Measurements from ENCODE around the gene CD4. TPM values are rescaled to one million over a fixed set of nuclear protein-coding genes. Genes with fewer than 3 reads are reported as not detected.

The CD4 gene
- total RNA-seq, 2 donors from 2014 or later = 22.3 to 25.0 TPM

- Histone ChIP-seq H3K9me3 (no peaks in the 10 kb centered on the region), H3K27me3 (replicated peaks; ENCODE audit: insufficient read depth) (no peaks in the 10 kb centered on the region), H3K27ac (peak overlapping the region; percentile 1 to 86), H3K36me3 (peaks cover 22% of the 10 kb centered on the region), H3K4me3 (peak overlapping the region; percentile 97), H3K4me1 (ENCODE audit: control insufficient read depth in 1 of 2, low read depth in 2 of 2) (peaks cover 20 to 47% of the 10 kb centered on the region in 2 donors)
- ATAC-seq (ENCODE audit: insufficient number of reproducible peaks, low FRiP score, low read depth) (no peak), DNase-seq (ENCODE audit: low spot score) (no peak)
- no peak for TF ChIP-seq CTCF (IDR thresholded peaks at IDR 0.05)
These were observed 20.3 kb upstream of the CD4 start for GRCh38 chr12:6768990-6769389.

- Histone ChIP-seq H3K27ac (no peak overlapping the region), H3K4me1 (ENCODE audit: control insufficient read depth in 1 of 2, low read depth in 2 of 2) (peaks cover 20 to 45% of the 10 kb centered on the region in 2 donors)
These were observed 19.7 kb upstream of the CD4 start for GRCh38 chr12:6769666-6770065.

GRCh38 chr12:6770094-6770493 is 19.2 kb upstream of the CD4 start:
- ATAC-seq (ENCODE audit: insufficient number of reproducible peaks, low FRiP score, low read depth) = no peak
- Histone ChIP-seq H3K4me3 (no peak overlapping the region), H3K9me3 (no peaks in the 10 kb centered on the region), H3K36me3 (peaks cover 22% of the 10 kb centered on the region), H3K27me3 (replicated peaks; ENCODE audit: insufficient read depth) (no peaks in the 10 kb centered on the region), H3K27ac (no peak overlapping the region), H3K4me1 (ENCODE audit: control insufficient read depth in 1 of 2, low read depth in 2 of 2) (peaks cover 18 to 41% of the 10 kb centered on the region in 2 donors)
- no peak for TF ChIP-seq CTCF (IDR thresholded peaks at IDR 0.05)
- no peak for DNase-seq (ENCODE audit: low spot score)

More at GRCh38 chr12:6769666-6770065, 19.7 kb upstream of the CD4 start:
- Histone ChIP-seq H3K27me3 (replicated peaks; ENCODE audit: insufficient read depth) (no peaks in the 10 kb centered on the region), H3K9me3 (no peaks in the 10 kb centered on the region), H3K36me3 (peaks cover 22% of the 10 kb centered on the region), H3K4me3 (no peak overlapping the region)
- ATAC-seq (ENCODE audit: insufficient number of reproducible peaks, low FRiP score, low read depth) (no peak), DNase-seq (ENCODE audit: low spot score) (no peak)
- TF ChIP-seq CTCF (IDR thresholded peaks at IDR 0.05) = no peak

GRCh38 chr12:6770600-6770999 is 18.7 kb upstream of the CD4 start:
- no peak overlapping the region for H3K27ac ChIP-seq

GRCh38 chr12:6771091-6771495 is 18.2 kb upstream of the CD4 start:
- no peak overlapping the region for H3K4me3 ChIP-seq
- peaks cover 22% of the 10 kb centered on the region for H3K36me3 ChIP-seq
- DNase-seq (ENCODE audit: low spot score) (no peak), ATAC-seq (ENCODE audit: insufficient number of reproducible peaks, low FRiP score, low read depth) (no peak)
- H3K9me3 ChIP-seq = no peaks in the 10 kb centered on the region
- TF ChIP-seq CTCF (IDR thresholded peaks at IDR 0.05) = no peak
- H3K27ac ChIP-seq = no peak overlapping the region
- no peaks in the 10 kb centered on the region for H3K27me3 ChIP-seq (replicated peaks; ENCODE audit: insufficient read depth)
- peaks cover 16 to 32% of the 10 kb centered on the region in 2 donors for H3K4me1 ChIP-seq (ENCODE audit: control insufficient read depth in 1 of 2, low read depth in 2 of 2)

More at GRCh38 chr12:6770600-6770999, 18.7 kb upstream of the CD4 start:
- H3K27me3 ChIP-seq (replicated peaks; ENCODE audit: insufficient read depth) = no peaks in the 10 kb centered on the region
- H3K4me3 ChIP-seq = no peak overlapping the region
- no peaks in the 10 kb centered on the region for H3K9me3 ChIP-seq
- TF ChIP-seq CTCF (IDR thresholded peaks at IDR 0.05) = no peak
- DNase-seq (ENCODE audit: low spot score) (no peak), ATAC-seq (ENCODE audit: insufficient number of reproducible peaks, low FRiP score, low read depth) (no peak)
- peaks cover 22% of the 10 kb centered on the region for H3K36me3 ChIP-seq
- peaks cover 16 to 36% of the 10 kb centered on the region in 2 donors for H3K4me1 ChIP-seq (ENCODE audit: control insufficient read depth in 1 of 2, low read depth in 2 of 2)

Measured in thoracic aorta (tissue), 2 donors.